Pulmonary artery endothelial cell (primary cell): ENCODE measurements around the gene RAB35. TPM values are rescaled to one million over a fixed set of nuclear protein-coding genes. Genes with fewer than 3 reads are reported as not detected.

Experiments used
- DNase-seq: peaks from one replicate; pipeline ENCODE4 v3.0.0-alpha.2; 2011; ENCODE audit warnings: low read depth, low spot score
- total RNA-seq: library from RNA; depleted of rRNA; stranded (reverse); fragments of >200 nt; gene quantifications from 2 replicates; pipeline ENCODE4 v1.2.3, GENCODE V29; 2014

The RAB35 gene
- total RNA-seq, 1 donor from 2014 or later: 52.7 TPM

DNA sequence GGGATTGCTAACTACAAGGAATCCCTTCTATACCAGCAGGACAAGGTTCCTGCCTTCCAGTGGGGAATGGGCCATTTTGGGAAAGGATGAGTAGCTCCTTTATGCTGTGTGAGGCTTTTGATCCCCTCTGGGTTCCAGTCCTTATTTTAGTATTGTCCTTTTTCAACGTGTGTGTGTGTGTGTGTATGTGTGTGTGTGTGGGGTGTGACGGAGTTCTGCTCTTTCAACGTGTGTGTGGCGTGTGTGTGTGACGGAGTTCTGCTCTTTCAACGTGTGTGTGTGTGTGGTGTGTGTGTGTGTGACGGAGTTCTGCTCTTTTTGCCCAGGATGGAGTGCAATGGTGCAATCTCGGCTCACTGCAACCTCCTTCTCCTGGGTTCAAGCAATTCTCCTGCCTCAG lies 27.4 kb downstream of the RAB35 start:
- DNase-seq: no peak

DNA sequence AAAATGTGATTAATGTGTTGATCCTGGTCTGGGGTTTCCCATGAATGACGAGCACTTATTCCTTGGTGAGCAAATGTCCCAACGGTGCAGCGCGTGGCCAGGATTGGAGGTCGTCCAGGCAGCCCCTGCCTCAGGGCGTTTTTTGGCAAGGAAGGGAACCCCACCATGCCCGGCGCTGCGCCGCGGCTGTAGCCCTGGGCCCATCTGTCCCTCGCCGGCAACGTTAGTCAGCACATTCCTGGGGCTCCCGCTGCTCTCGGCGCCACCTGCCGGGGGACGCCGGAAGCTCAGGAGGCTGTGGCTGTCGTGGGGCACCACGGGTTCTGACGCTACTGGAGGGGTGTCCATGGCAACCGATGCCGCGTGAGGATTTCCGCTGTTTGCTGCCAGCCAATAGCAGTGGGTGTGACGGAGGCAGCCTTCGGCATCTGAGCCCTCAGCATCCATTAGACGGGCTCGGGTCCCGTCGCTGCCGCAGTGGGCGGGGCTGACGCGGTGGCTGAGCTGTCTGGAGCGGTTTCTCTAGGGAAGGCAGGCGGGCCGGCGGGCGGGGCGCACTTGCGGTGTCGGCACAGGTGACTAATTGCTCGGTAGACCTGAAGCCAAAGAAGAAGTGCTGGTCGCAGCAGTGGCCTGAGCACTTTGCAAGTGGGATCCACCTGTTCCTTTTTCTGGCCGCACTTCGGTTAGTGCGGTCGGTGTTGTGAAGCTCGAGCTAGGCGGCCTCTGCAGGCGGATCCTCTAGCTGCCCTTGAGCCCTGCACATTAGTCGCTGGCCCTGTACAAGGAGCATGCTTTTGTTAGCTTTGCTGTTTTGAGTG lies 29.5 kb downstream of the RAB35 start:
- peak; percentile 91 for DNase-seq

DNA sequence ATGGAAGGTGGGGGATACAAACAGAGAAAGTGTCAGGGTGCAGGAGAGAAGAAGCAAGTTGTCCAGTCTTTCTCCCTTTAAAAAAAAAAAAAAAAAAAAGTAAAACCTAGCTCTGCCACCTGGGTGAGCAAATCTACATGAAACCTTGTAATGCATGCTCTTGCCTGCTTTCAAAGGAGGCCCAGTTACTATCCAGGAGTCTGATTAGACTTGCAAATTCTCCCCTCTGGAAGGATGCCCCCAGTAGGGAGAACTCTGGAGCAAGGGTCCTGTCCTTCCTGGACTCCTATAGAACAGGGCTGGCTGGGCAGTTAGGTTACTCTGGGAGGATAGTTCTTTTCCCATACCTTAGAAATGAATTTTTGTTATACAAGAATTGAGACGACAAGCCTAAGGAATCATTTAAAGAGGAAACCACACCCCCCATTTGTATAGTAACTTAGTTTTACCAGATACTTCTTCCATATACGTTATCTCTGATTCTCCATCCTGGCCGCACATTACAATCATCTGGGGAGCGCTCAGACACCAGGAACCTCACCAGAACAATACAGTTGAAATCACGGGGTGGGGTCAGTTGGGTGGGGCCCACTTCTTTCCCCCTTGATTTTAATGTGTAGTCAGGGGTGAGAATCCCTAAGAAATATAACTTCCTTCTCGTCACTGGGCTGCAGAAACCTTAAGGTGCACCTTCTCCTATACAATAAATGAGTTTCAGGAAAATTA lies 30.5 kb downstream of the RAB35 start:
- no peak for DNase-seq

DNA sequence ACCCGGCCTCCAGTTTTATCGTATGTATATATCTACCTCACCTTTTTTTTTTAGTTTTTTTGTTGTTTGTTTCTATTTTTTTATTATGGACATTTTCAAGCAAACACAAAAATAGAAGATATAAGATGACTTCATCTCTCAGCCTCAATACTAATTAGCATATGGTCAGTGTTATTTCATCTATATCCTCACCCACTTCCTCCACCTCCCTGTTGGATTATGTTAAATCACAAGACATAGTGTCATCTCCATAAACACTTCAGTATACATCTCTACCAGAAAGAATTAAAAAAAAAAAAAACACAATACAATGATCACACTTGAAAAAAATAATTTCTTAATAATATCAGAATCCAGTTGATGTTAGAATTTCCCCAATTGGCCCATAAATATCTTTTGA lies 34.9 kb downstream of the RAB35 start:
- DNase-seq: no peak

DNA sequence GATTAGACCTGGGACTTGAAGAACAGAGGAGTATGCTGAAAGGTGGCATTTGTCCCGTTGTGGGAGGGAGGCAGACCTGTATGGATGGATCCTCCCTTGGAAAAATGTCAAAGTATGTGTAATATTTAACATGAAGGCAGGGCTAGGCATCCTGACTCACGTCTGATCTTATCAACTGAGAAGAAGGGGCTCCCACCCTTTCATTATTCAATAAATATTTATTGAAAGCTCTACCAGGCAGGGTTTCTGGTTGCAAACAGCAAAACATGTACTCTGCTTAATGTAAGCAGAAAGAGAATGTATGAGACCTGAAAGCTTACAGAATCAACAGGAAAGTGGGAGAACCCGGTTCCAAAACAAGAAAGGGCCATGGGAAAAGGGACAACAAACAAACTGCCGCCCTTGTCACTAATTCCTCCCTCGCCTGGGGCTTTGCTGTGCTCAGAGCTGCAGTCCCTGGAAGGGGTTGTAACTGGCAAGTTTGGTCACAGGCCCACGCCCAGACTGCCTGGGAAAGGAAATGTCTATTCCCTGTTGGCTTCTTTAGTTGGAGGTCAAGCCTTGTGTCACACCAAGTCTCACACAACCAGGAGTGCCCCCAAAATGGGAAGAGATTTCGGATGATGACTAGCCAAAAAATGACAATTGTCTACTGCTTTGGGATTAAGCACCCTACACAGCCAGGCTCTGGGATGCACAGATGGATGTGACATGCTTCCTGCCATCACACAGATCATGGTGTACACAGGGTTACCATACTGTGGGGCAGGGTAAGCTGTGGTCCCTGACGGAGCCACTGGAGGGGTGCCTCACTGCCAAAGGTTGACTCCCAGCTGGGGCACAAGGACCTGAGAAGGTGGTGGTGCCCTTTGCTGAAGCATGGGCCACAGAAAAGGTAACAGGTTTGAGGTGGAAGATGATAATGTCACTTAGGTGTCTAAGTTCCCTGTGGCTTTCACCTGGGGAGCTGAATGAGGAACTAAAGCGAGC lies 36.8 kb downstream of the RAB35 start:
- DNase-seq: no peak

DNA sequence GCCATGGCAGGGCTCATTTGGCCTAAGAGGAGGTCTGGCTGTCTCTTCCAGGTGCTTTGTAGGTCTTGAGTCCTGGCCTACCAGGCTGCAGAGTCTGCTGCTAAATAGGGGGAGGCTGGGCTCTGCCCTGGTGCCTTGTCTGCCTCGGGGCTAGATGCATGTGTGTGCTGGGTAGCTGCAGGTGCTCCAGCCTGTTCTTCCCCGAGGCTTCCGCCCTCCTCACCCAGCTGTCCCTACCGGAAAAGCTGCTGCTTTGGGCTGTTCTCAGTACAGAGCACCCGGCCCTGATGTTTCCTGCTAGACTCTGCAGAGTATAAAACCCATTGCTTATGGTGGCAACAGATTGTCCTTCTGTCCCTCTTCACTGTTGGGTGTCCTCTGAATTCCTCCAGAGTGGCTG lies 37.7 kb downstream of the RAB35 start:
- DNase-seq: no peak

DNA sequence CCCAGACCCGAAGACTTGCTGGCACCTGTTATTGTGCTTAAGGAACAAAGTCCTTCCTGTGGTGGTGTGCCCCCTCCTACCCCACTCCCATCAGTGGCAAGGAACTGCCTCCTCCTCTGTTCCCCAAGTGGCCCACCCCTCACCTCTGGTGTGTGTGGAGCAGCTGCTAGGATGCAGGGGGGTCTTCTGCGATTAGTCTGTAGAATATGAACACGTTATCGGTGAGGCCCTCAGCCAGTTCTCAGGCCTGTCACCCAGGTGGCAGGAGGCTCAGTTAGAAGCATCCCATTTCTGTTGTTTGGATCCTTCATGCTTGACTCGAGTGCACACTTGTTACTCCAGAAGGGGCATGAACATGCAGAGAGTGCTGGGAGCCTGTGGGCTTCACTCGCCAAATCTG lies 39.3 kb downstream of the RAB35 start:
- no peak for DNase-seq

DNA sequence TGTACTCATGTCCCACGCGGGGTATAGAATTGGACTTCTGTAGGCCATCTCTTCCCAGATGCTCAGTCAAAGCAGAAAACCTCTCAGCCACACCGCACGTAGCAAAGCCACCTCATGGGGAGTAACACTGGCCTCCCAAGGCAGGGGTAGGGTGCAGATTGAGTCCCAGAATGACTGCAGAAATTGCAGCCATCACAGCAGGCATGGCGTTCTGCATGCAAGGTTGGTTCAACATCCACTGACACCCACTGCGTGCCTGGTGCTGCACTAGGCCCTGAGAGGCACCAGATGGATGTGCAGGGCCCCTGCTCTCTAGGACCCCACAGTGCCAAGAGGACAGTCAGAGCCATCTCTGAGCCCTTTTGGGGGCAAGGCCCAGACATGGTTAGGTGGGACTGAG lies 39.9 kb downstream of the RAB35 start:
- no peak for DNase-seq

DNA sequence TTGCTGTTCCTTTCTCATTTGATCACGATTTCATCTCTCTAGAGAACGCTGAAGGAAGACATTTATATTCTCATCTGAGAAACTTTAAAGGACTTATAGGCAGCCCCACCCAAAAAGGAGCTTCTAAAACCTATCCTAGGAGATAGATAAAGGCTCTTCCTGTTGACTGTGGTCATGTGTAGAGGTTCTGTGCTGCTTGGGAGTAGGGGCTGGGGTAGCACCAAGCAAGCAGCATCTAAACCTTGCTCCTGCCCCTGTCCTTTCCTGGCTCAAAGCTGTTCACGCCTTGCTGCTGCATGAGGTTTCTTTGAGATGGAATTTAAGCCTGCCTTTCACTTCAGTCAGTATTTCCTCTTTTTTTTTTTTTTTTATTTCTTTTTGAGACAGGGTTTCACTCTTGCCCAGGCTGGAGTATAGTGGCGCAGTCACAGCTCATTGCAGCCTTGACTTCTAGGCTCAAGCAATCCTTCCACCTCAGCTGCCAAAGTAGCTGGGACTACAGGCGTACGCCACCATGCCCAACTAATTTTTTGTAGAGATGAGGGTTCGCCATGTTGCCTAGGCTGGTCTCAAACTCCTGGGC lies 41.4 kb downstream of the RAB35 start:
- DNase-seq: no peak

DNA sequence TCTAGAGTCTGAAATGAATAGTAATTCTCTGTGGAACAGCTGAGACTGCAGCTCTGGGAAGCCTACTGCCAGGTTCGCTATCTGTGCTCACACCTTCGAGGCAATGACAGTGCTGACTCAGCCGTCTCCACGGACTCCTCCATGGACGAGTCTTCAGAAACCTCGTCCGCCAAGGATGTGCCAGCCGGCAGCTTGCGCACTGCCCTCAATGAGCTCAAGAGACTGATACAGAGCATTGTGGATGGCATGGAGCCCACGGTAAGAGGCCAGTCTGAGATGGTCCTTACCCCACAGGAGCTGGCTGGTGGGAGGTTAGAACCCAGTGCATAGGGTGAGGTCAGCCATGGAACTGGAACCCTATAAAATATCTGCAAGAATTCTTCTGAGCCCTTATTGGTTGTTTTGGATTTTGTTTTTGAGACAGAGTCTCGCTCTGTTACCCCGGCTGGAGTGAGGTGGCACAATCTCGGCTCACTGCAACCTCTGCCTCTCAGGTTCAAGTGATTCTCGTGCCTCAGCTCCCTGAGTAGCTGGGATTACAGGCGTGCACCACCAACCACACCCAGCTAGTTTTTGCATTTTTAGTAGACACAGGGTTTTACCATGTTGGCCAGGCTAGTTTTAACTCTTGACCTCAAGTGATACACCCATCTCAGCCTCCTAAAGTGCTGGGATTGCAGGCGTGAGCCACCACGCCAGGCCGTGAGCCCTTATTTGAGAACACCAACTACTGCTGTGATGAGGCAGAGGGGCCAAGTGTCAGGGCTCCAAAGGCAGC lies 43.9 kb downstream of the RAB35 start:
- DNase-seq: no peak

DNA sequence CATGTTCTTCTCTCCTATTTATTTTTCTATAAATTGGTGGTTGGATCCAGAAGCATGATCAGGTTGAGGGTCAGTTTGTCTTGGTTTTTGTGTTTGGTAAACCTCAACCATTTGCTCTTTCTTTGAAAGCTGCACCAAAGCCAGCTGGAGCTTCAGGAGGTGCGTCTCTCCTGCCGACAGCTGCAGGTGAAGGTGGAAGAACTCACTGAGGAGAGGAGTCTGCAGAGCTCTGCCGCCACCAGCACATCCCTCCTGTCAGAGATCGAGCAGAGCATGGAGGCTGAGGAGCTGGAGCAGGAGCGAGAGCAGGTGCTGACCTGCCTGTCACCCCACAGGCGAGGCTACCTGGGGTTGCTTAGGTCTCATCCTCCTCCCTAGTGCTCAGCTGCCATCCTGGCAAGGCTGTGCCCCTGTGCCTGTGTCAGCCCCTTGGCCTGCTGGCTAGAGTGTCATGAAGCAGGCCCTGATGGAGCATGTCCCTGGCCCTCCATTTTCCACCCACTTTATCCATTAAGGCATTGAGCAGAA lies 45.0 kb downstream of the RAB35 start:
- DNase-seq: no peak

DNA sequence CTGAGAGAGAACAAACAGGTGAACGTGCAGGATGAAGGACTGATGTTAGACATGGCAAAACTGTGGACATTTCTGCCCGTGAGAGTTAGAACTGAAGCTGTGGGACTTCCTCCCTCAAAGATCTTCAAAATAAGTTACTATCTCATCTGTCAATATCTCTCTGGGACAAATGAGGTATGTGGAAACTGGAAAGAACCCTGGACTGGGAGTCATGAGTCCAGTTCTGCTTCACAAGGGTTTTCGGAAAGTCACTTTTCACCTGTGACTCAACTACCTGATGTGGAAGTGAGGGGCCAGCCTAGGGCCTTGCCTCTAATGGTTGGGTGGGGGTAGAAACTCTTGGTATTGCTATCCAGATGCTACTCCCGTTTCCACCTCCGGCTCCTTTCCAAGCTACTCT lies 47.3 kb downstream of the RAB35 start:
- no peak for DNase-seq

DNA sequence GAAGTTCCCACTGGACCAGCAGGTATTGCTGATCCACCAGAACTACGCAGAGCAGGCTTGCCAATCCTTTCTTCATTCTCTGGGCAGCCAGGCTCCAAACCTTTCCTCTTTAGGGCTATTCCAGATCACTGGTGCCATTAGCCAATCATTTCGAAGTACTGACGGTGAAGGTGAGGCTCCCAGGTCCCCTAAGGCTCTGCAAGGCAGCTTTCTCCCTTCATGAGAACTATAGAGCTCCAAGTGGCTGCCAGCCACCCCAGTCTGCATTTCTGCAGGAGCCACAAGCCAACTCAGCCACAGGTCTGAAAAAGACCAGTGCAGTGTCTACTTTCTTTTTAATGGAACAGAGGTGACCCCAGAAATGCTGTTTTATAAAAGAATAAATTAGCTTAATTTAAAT lies 48.7 kb downstream of the RAB35 start:
- DNase-seq: no peak

DNA sequence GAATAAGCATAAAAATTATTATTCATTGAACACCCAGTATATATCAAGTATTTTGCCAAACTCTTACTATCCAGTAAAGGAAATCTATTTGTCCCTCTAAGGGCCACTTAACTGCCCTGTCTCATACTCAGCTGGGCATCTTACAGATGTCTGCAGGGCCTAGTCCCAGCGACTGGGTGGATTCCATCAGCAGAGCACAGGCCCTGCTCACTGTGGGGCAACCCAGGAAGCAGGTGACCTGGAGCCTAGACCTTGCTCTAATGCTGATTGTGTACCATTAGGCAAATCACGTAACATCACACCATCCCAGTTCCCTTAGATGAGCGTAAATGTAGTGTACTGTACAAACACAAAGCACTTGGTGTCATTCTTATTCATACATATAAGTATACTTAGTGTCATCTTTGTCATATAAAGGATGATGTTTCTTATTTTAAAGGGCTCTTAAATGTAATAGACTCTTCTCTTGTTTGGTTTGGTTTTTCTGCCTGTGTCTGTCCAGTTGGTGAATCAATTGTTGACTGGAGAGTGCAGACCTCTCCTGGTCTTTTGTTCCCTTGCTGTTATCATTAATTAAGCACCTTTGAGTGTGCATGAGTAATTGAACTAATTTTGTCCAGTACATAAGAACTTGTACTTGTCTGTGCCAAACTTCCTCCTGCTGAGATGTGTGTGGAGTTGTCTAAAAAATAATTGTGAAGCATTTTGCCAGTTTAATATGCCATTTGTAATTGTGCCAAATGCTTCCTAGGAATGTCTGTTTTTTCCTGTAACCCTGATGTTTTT lies 49.3 kb downstream of the RAB35 start:
- no peak for DNase-seq

DNA sequence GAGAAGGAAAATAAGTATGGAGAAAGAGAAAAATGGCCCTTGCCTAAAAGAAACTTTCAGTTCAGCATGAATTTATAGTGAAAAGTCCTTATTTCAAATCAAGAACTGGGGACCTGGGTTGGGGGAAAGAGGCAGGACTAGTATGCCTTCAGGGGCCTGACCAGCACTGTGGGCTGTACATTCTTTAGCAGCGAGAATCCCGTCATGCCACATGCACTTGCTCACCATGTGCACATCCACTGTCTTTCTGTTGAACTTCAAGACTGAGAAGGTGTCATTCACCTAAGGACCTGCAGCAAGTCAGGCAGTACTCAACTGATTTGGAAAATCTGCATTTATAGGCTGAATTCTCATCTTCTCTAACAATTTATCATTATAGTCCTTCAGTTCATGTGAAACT lies 50.2 kb downstream of the RAB35 start:
- no peak for DNase-seq

DNA sequence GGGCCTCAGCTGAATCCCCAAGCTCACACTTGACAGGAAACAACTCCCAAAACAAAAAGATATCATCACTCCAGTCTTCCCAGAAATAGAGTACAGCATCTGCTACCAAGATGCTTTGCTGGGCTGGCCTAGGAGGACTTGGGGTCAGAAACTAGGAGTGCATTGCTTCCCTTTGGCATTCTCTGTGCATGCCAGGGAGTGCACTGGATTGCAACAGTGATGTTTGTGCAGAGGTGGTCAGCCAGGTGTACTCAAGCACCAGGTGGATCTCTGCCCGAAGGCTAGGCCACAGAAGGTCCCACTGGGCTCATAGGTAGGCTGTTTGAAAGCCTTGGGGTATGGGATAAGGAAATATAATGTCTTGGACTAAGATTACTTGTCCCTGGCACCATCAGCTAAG lies 51.1 kb downstream of the RAB35 start:
- no peak for DNase-seq

DNA sequence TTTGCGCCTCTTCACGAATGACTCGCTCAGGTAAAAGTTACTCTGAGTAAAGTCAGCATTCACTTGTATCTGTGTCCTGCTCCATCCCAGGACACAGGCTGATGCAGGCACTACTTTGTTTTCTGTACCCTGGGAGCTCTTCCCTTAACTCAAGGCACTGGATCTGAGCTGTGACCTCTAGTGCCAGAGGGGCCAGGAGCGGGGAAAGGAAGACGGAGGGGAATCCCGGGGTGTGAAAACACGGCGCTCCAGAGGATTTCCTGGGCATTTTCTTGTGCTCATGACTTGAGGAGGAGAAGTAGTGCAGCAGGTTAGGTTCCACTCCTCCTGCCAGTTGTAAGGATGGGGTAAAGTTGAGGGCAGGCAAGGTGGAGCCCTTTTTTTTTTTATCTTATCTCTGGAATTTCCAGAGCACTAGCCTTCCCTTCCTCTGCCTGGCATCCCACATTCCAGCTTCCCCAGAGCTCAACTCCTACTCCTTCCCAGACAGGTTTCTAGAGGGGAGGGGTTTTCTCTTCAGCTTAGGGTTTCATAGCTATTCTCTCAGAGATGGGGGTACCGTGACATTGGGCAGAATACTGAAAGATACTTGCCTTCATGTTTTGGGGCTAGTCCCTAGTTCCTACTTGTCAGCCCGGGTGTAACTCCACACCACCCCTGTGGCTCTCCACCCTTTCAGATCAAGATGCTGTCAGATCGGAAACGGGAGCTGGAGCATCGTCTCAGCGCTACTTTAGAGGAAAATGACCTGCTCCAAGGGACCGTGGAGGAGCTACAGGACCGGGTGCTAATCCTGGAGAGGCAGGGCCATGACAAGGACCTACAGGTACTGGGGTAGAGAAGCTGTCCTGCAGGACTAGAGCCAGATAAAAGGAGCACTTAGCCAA lies 52.3 kb downstream of the RAB35 start:
- no peak for DNase-seq

DNA sequence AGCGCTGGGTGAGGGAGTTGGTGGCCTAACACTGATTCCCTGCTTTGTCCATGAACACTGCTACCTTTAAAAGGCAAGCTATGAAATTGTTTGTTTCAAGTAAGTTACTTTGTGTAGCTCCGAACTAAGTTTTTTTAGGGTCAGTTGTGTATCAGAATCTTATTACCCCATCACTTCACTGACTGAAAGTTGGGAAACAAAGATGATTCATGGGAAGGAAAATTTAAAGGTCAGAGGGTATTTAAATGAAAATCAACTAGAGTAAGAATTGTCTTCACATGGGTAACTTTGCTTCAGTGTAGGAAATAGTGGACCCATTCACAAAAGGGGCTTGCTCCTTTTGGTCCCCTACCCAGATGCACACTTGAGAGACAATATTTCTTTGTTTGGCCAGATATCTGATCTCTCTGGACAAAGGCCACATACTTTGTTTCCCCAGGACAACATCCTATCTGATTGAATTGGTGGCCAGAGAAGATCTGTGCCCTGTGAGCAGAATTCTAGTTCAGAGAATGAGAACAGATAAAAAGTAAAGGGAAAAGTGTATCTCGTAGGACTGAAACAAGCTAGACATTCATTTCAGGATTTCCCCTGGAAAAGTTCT lies 53.5 kb downstream of the RAB35 start:
- DNase-seq: no peak
